ENCODE data around the gene OSBPL1A. TPM values are rescaled to one million over a fixed set of nuclear protein-coding genes. Genes with fewer than 3 reads are reported as not detected.

Gene OSBPL1A
- total and polyA plus RNA-seq, 2 of the 8 experiments (the other 6 are each of a cell fraction or from before 2014, with no cell fraction given): 53.2 to 74.9 TPM

DNA sequence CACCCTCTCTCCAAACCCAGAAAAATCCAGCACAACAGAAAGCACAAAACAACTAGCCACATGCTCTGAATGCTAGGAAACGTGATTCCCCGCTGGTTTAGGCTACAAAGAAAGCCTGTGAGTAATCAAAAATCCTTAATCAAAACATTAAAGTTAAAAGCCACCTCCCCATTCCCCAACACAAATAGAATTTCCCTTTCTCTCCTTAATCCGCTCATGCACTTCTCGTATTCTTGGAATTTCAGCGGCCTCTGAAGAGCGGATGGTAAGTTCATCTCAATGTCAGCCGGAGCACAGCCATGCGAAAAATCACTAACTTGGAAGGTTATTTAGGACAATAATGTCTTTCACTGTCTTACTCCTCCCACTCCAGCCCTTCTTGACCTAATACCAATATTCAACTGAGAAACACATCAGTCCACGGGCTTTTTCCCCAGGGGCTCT, 126.7 kb downstream of the OSBPL1A start:
- POLR2A ChIA-PET (ENCODE audit: partially characterized antibody): interaction anchor here (0.6 to 2.4 kb wide), 12 partner anchors 9 to 155 kb away, joined by 3 to 12 read pairs (median 4); partner anchors contain the start of genes CABYR and IMPACT
- H3K14ac ChIP-seq (ENCODE audit: insufficient read length): no peak overlapping the region
- H2BK15ac ChIP-seq (ENCODE audit: low read length): no peak overlapping the region
- peak overlapping the region in 3 of 4 experiments; percentile 60 to 87 (median 64); a peak in 5 of 7 replicates for H3K9ac ChIP-seq (replicated peaks in 1 of 4; ENCODE audit: extremely low read depth in 1 of 4, low read depth in 3 of 4, low read length in 3 of 4)
- no peak overlapping the region; the same call in 1 of the 2 replicates for H2BK20ac ChIP-seq (ENCODE audit: low read length)
- no peak overlapping the region for H2BK5ac ChIP-seq (ENCODE audit: low read depth, low read length)
- no peaks in the 10 kb centered on the region for H3K27me3 ChIP-seq (replicated peaks in 1 of 4; ENCODE audit: control insufficient read depth in 3 of 4, extremely low read depth in 1 of 4, insufficient read depth in 3 of 4, low read length in 3 of 4)
- peak overlapping the region; percentile 76 to 78 for H3K4me2 ChIP-seq (ENCODE audit: insufficient read depth in 1 of 2, low read depth in 2 of 2, low read length in 2 of 2)
- H2BK120ac ChIP-seq (replicated peaks; ENCODE audit: low read depth, low read length): no peak overlapping the region
- H3K36me3 ChIP-seq (ENCODE audit: control insufficient read depth in 2 of 4, insufficient read depth in 4 of 4, low read length in 3 of 4): no peaks in the 10 kb centered on the region
- no peak overlapping the region for H2AK5ac ChIP-seq (ENCODE audit: low read depth, low read length)
- H3K18ac ChIP-seq (ENCODE audit: extremely low read depth, low read length): peak overlapping the region; percentile 71; the same call in 1 of the 2 replicates
- peak overlapping the region; percentile 75 to 90 (median 84) for H3K4me3 ChIP-seq (ENCODE audit: extremely low read depth in 1 of 4, insufficient read depth in 2 of 4, low read depth in 3 of 4, low read length in 4 of 4)
- no peak overlapping the region for H3K27ac ChIP-seq (ENCODE audit: low read depth, low read length)
- H2BK12ac ChIP-seq (ENCODE audit: low read depth, low read length): no peak overlapping the region
- H3K23me2 ChIP-seq (ENCODE audit: low read depth, low read length): peaks cover 9% of the 10 kb centered on the region
- H3K79me1 ChIP-seq (ENCODE audit: low read depth, low read length): peaks cover 4% of the 10 kb centered on the region; the same call in 1 of the 2 replicates
- no peak overlapping the region for H4K91ac ChIP-seq (replicated peaks; ENCODE audit: insufficient read length, low read length)
- no peak overlapping the region for H3K23ac ChIP-seq (ENCODE audit: insufficient read length)
- H3K56ac ChIP-seq (replicated peaks; ENCODE audit: insufficient read length, low read depth, low read length): peak overlapping the region; percentile 6
- H2AFZ ChIP-seq (ENCODE audit: low read length): peak overlapping the region; percentile 54; the same call in 1 of the 2 replicates
- WGBS, 2 experiments (ENCODE audit: extremely low coverage in 1 of 2, insufficient coverage in 1 of 2, insufficient read length in 1 of 2, insufficient replicate concordance in 2 of 2, low coverage in 1 of 2, low lambda C conversion rate in 2 of 2, missing lambda C conversion rate in 1 of 2): 7% methylated on average over 9 of the region's 9 CpGs; no CpG with 5 or more reads in 1 of the 2 experiments
- H4K20me1 ChIP-seq (replicated peaks in 1 of 2; ENCODE audit: control insufficient read depth in 1 of 2, insufficient read depth in 2 of 2, low read length in 2 of 2): no peaks in the 10 kb centered on the region
- DNase-seq (ENCODE audit: low read depth in 1 of 2, low spot score in 2 of 2) (no peak), FAIRE-seq (peak; percentile 73)
- H3K79me2 ChIP-seq (ENCODE audit: control insufficient read depth in 1 of 2, insufficient read depth in 2 of 2, low read length in 2 of 2): peaks cover 0 to 36% of the 10 kb centered on the region in 2 experiments; a peak in 3 of 4 replicates
- H3K4me1 ChIP-seq (replicated peaks in 1 of 4; ENCODE audit: control insufficient read depth in 3 of 4, insufficient read depth in 4 of 4, low read length in 3 of 4): peaks cover 0 to 11% (median 8%) of the 10 kb centered on the region in 4 experiments; a peak in 5 of 7 replicates
- CTCF ChIA-PET (ENCODE audit: partially characterized antibody): interaction anchor here (0.9 to 1.6 kb wide), 5 partner anchors 10 to 218 kb away, joined by 3 to 6 read pairs (median 4); no protein-coding TSS in a partner anchor
- no peak overlapping the region for H4K8ac ChIP-seq (ENCODE audit: extremely low read depth, insufficient read depth, low read length)
- no peak overlapping the region for H4K5ac ChIP-seq (ENCODE audit: insufficient read length, low read depth, low read length)
- H3K9me3 ChIP-seq (ENCODE audit: insufficient read depth in 2 of 2, low read depth in 1 of 2, low read length in 1 of 2): no peaks in the 10 kb centered on the region
- H3K4ac ChIP-seq (replicated peaks; ENCODE audit: insufficient read length, low read depth, low read length): peak overlapping the region; percentile 45
- TF ChIP-seq CBX5 (IDR thresholded peaks at IDR 0.05; ENCODE audit: low read depth, low read length): no peak
- TF ChIP-seq CHD1 (IDR thresholded peaks at IDR 0.05; ENCODE audit: low read depth, low read length): no peak
